Heart left ventricle (tissue), 16 donors: ENCODE results near the gene AMBP. TPM values are rescaled to one million over a fixed set of nuclear protein-coding genes. Genes with fewer than 3 reads are reported as not detected.

Experiments
- ATAC-seq, 4 donors: fragments of 200-7000 bp; cut with Tn5 transposase; one replicate each; pipeline ENCODE4 v1.9.1; 2020 to 2022; ENCODE audit warnings: moderate library complexity in 4 of 4, mild to moderate bottlenecking in 3 of 4, moderate number of reproducible peaks in 1 of 4
- DNase-seq, 5 donors: peaks; one replicate each; pipeline ENCODE4 v3.0.0-alpha.2; 2020
- H3K27ac ChIP-seq, 12 donors: fragments of 200-600 bp; sonication (generic) in 4 of 12; one replicate each; pipeline versions ENCODE4 v1.5.0 to v1.8.0; 2016 to 2022; ENCODE audit warnings: mild to moderate bottlenecking in 2 of 12
- H3K27me3 ChIP-seq, 9 donors: fragments of 200-600 bp; sonication (generic) in 2 of 9; one replicate each; pipeline versions ENCODE4 v1.5.1 to v1.8.0; 2016 to 2022; ENCODE audit warnings: mild to moderate bottlenecking in 3 of 9
- H3K36me3 ChIP-seq, 9 donors: fragments of 200-600 bp; sonication (generic) in 2 of 9; one replicate each; pipeline versions ENCODE4 v1.5.0 to v1.8.0; 2018 to 2022; ENCODE audit warnings: mild to moderate bottlenecking in 2 of 9
- H3K4me1 ChIP-seq, 12 donors: fragments of 200-600 bp; sonication (generic) in 4 of 12; one replicate each; pipeline versions ENCODE4 v1.5.0 to v1.8.0; 2016 to 2022; ENCODE audit warnings: mild to moderate bottlenecking in 3 of 12
- H3K4me3 ChIP-seq, 12 donors: fragments of 200-600 bp; sonication (generic) in 4 of 12; one replicate each; pipeline versions ENCODE4 v1.5.0 to v1.8.0; 2017 to 2022; ENCODE audit warnings: mild to moderate bottlenecking in 9 of 12, moderate library complexity in 4 of 12
- H3K9me3 ChIP-seq, 12 donors: fragments of 200-600 bp; sonication (generic) in 4 of 12; one replicate each; pipeline versions ENCODE4 v1.5.0 to v1.8.0; 2016 to 2022; ENCODE audit warnings: mild to moderate bottlenecking in 1 of 12
- POLR2A ChIP-seq, 2 donors: fragments of 450-650 bp; IDR thresholded peaks; one replicate each; pipeline ENCODE4 v1.6.1; 2017; ENCODE audit warnings: antibody characterized with exemption in 2 of 2, mild to moderate bottlenecking in 2 of 2, moderate library complexity in 2 of 2
- WGBS, 4 donors: extraction: QIAGEN DNeasy Blood & Tissue Kit in 2 of 4; methylation state at CpG; one replicate each; pipeline versions ENCODE4 v1.1.5 to v1.1.7; 2013 to 2018; 5-methylcytosine and 5-hydroxymethylcytosine counted together
- intact Hi-C, 10 donors: fragments of 100-400 bp; cut with DNase I; formaldehyde crosslinking; loops; one replicate each; pipeline versions ENCODE4 v1.11.1 to v1.14.2; 2022
- polyA plus RNA-seq, 2 donors: library from polyadenylated mRNA; stranded (reverse); fragments of 200-250 nt; gene quantifications; one replicate each; pipeline ENCODE4 v1.2.3, GENCODE V29; 2013
- total RNA-seq, 9 donors: library from RNA; depleted of rRNA in 2 of 9; stranded (reverse); fragments of >200 nt in 2 of 9; fragmentation: NEBNext Ultra II Directional in 3 of 9; extraction: Animal tissue kit (Norgen Biotek cat#: 25700) in 3 of 9; gene quantifications; one replicate each; pipeline versions ENCODE4 v1.1.0 to v1.2.4, GENCODE V29; 2016 to 2023
- TF ChIP-seq, protein P1 (sequence below), 12 donors: fragments of 200-600 bp; sonication (generic) in 4 of 12; IDR thresholded peaks; one replicate each; pipeline versions ENCODE4 v1.5.0 to v1.8.0; 2018 to 2022; ENCODE audit warnings: antibody characterized with exemption in 12 of 12, mild to moderate bottlenecking in 5 of 12
- donor health status: ischemic (EF 13 %, LVEDD 7.1; RV severe dilation, severe dysfunction).
- donor health status: healthy with polysubstance abuse.
- donor health status: DM: no; HTN: yes; CAD: no.
- donor health status: DM: no; HTN: no; CAD: no.
- donor health status: ischemic (EF 25% LVEDD 6.9; RV normal size, moderate dysfunction).
- donor health status: ischemic (EF 25% LVEDD 5.7; RV mildly dilated, moderate dysfunction).
- donor health status: healthy.
- donor health status: DM: yes; HTN: yes; CAD: no.
- donor health status: ischemic (EF 35%, LVEDD 5.7; RV mildly dilated, moderate dysfunction).
- donor health status: nonischemic (EF 11% LVEDD 7.7; RV severe dilation, severe dysfunction).
- donor health status: DM: yes; HTN: yes; CAD: no.
- donor health status: PGD.
- donor health status: ischemic (EF 29% LVEDD 5.4; RV normal size, mild dysfunction).
- donor health status: nonischemic (EF 23%, LVEDD 6.1; RV moderate dilation, normal function).

AMBP gene
- total and polyA plus RNA-seq, 11 donors = 0.08 to 0.32 (median 0.20) TPM; not detected in 8

GRCh38 chr9:114090798-114091197 lies 12.7 kb upstream of the AMBP start:
- peaks cover 0 to 2% (median 0%) of the 10 kb centered on the region in 9 donors for H3K27me3 ChIP-seq
- 89 to 97% (median 95%) methylated on average over 4 of the region's 4 CpGs for WGBS, 4 donors
- no peak overlapping the region for H3K27ac ChIP-seq
- no peaks in the 10 kb centered on the region for H3K4me1 ChIP-seq
- TF ChIP-seq, protein P1, sequence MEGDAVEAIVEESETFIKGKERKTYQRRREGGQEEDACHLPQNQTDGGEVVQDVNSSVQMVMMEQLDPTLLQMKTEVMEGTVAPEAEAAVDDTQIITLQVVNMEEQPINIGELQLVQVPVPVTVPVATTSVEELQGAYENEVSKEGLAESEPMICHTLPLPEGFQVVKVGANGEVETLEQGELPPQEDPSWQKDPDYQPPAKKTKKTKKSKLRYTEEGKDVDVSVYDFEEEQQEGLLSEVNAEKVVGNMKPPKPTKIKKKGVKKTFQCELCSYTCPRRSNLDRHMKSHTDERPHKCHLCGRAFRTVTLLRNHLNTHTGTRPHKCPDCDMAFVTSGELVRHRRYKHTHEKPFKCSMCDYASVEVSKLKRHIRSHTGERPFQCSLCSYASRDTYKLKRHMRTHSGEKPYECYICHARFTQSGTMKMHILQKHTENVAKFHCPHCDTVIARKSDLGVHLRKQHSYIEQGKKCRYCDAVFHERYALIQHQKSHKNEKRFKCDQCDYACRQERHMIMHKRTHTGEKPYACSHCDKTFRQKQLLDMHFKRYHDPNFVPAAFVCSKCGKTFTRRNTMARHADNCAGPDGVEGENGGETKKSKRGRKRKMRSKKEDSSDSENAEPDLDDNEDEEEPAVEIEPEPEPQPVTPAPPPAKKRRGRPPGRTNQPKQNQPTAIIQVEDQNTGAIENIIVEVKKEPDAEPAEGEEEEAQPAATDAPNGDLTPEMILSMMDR (IDR thresholded peaks at IDR 0.05) = no peak
- no peak for TF ChIP-seq POLR2A (IDR thresholded peaks at IDR 0.05)
- DNase-seq (no peak), ATAC-seq (no peak)
- H3K4me3 ChIP-seq = no peak overlapping the region
- H3K9me3 ChIP-seq = no peaks in the 10 kb centered on the region
- intact Hi-C loops = no loop called here
- H3K36me3 ChIP-seq = no peaks in the 10 kb centered on the region

DNA sequence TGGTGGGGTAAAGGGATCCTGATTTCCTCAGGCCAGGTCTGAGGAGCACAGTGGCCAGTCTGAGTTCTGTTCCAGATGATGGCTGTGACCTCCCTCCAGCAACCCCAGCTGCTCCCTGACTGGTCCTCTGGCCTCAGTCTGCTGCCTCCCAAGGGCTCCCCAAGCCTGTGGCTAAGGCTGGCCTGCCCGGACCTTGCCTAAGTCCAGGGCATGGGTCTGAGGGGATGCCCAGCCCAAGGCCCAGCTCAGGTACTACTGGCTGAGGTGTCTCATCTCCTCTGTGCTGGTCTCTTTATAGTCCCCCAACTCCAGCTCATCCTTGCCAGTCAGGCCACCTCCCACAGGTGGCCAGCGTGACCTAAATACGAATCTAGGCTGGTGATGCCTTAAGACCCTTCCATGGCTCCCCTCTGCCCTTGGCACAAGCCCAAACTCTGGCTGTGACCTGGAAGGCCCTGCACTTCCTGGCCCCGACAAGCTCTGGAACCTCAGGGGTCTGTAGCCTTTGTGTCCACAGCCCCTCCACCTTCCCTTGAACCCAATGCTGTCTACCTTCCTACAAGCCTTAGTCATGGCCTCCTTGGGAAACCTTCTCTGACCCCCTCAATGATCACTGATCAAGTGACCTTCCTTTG lies 11.2 kb upstream of the AMBP start:
- DNase-seq (no peak), ATAC-seq (no peak)
- TF ChIP-seq, protein P1 (IDR thresholded peaks at IDR 0.05) = no peak
- no peak for TF ChIP-seq POLR2A (IDR thresholded peaks at IDR 0.05)
- WGBS, 4 donors = 72 to 89% (median 79%) methylated on average over 2 to 4 of the region's 4 CpGs
- Histone ChIP-seq H3K27ac (no peak overlapping the region), H3K9me3 (no peaks in the 10 kb centered on the region), H3K4me3 (no peak overlapping the region), H3K4me1 (no peaks in the 10 kb centered on the region), H3K36me3 (no peaks in the 10 kb centered on the region), H3K27me3 (no peaks in the 10 kb centered on the region)
- intact Hi-C loops = no loop called here

DNA sequence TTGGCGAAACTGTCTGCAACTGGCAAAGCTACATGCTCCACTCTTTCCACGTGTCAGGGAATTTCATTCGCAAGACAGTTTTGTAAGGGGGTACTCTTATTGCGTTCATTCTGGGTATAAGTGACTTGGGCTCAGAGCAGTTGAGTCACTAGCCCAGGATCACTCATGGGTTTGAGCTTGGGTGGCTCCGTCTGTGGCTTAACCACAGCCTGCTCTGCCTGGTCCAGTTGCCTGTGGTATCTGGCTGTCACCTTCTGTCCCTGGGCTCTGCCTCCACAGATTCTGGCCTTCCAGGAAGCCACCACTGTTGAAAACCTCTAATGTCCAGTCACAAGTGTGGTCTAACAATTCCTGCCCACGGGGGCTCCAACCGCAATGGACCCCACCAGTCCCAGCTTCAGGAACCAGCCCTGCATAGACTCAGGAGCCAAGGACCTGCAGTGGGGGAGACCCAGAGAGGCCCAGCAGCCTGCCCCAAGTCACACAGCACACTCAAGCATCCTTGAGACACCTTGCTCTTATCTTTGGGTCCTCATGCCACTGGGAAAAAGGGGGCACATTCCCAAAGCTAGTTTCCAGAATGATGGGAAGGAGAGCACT lies 10.6 kb upstream of the AMBP start:
- TF ChIP-seq, protein P1 (IDR thresholded peaks at IDR 0.05) = no peak
- H3K4me3 ChIP-seq = no peak overlapping the region
- H3K27ac ChIP-seq = no peak overlapping the region
- WGBS, 4 donors = 91 to 94% (median 93%) methylated on average over 7 of the region's 7 CpGs
- ATAC-seq (no peak), DNase-seq (no peak)
- intact Hi-C loops = no loop called here
- no peaks in the 10 kb centered on the region for H3K27me3 ChIP-seq
- no peaks in the 10 kb centered on the region for H3K9me3 ChIP-seq
- no peaks in the 10 kb centered on the region for H3K4me1 ChIP-seq
- H3K36me3 ChIP-seq = no peaks in the 10 kb centered on the region

DNA sequence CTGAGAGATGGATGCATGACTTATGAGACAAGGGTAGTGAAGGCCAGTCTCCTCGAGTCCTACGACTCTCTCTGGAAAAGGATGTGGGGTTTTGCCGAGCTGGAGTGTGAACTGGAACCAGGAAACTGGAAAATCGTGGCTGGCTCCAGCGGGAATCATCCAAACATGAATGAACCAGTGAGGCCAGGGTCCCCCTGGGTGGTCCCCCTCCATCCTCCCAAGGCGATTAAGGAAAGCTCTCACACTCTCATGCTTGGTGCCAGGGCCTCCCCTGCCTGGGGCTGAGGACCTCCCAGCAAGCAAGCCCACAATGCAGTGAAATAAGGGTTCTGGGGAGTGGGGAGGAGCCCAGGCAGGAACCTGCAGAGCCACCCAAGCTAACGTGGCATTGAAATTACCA lies 9.6 kb upstream of the AMBP start:
- ATAC-seq (no peak), DNase-seq (no peak)
- H3K4me3 ChIP-seq = no peak overlapping the region
- no peak overlapping the region for H3K27ac ChIP-seq
- H3K27me3 ChIP-seq = no peaks in the 10 kb centered on the region
- intact Hi-C loops = no loop called here
- peaks cover 0 to 2% (median 0%) of the 10 kb centered on the region in 12 donors for H3K4me1 ChIP-seq
- no peak for TF ChIP-seq POLR2A (IDR thresholded peaks at IDR 0.05)
- TF ChIP-seq, protein P1 (IDR thresholded peaks at IDR 0.05) = no peak
- WGBS, 4 donors = 67 to 75% (median 72%) methylated on average over 7 of the region's 7 CpGs
- H3K36me3 ChIP-seq = no peaks in the 10 kb centered on the region
- no peaks in the 10 kb centered on the region for H3K9me3 ChIP-seq
